GM12878 (cell line): Measurements from ENCODE around the gene TXNL1. TPM values are rescaled to one million over a fixed set of nuclear protein-coding genes. Genes with fewer than 3 reads are reported as not detected.

ENCODE experiments used
- ATAC-seq: fragments of 200-7000 bp; cut with Tn5 transposase; 3 replicates; pipeline ENCODE4 v1.9.1; 2020; ENCODE audit warnings: mild to moderate bottlenecking, moderate library complexity
- BruUV-seq: library from RNA; stranded (reverse); fragments of 400-500 nt; replicated peaks from 2 replicates; lab custom pipeline; 2021; lab: Mats Ljungman, UMichigan
- CTCF ChIA-PET: fragments of 300-600 bp; sonication (Branson Sonifier 250); formaldehyde crosslinking; extraction: SDS; loops from one replicate; lab custom pipeline; 2021; ENCODE audit warnings: inconsistent platforms; lab: Yijun Ruan, JAX
- POLR2A ChIA-PET: fragments of 350-600 bp; formaldehyde crosslinking; extraction: SDS; loops from one replicate; lab custom pipeline; 2021; ENCODE audit warnings: inconsistent platforms; lab: Charles Lee
- RAD21 ChIA-PET: fragments of 300-600 bp; sonication (Branson Sonifier 250); formaldehyde crosslinking; loops from one replicate; lab custom pipeline; 2023; ENCODE audit warnings: antibody characterized with exemption; ENCODE audit not compliant: unreplicated experiment; lab: Charles Lee
- SMC1A ChIA-PET: fragments of 300-600 bp; sonication (Branson Sonifier 250); formaldehyde crosslinking; loops from one replicate; lab custom pipeline; 2023; ENCODE audit not compliant: unreplicated experiment, uncharacterized antibody; lab: Charles Lee
- DNase-seq: peaks from one replicate; pipeline ENCODE4 v3.0.0-alpha.2; 2011; ENCODE audit warnings: low read depth, low spot score
- FAIRE-seq: peaks from 3 replicates; lab custom pipeline; 2011; peaks lifted over from hg19 to GRCh38; lab: Jason Lieb, UNC
- H2AFZ ChIP-seq: 2 replicates; pipeline ENCODE4 v1.6.0; 2011; ENCODE audit warnings: low read depth, low read length, control low read depth; ENCODE audit not compliant: control insufficient read depth
- H3K27ac ChIP-seq: 2 replicates; pipeline ENCODE4 v1.5.1; 2011; ENCODE audit warnings: control low read depth; ENCODE audit not compliant: control insufficient read depth, insufficient read depth
- H3K27me3 ChIP-seq, 2 experiments: replicated peaks in 1 of 2; 2 replicates each; pipeline versions ENCODE4 v1.6.0 to v1.6.1; 2011; ENCODE audit warnings: low read length in 1 of 2; ENCODE audit not compliant: control insufficient read depth in 2 of 2, insufficient read depth in 2 of 2
- H3K36me3 ChIP-seq, 2 experiments: 2 replicates each; pipeline ENCODE4 v1.5.1; 2011; ENCODE audit warnings: low read length in 1 of 2; ENCODE audit not compliant: control insufficient read depth in 2 of 2, insufficient read depth in 2 of 2
- H3K4me1 ChIP-seq: 2 replicates; pipeline ENCODE4 v1.6.1; 2011; ENCODE audit warnings: mild to moderate bottlenecking, low read length, moderate library complexity, mixed read lengths; ENCODE audit not compliant: control insufficient read depth, insufficient read depth
- H3K4me2 ChIP-seq: 2 replicates; pipeline ENCODE4 v1.6.0; 2011; ENCODE audit warnings: control low read depth; ENCODE audit not compliant: control insufficient read depth, insufficient read depth
- H3K4me3 ChIP-seq: fragments of 200-600 bp; sonication (generic); 2 replicates; pipeline ENCODE4 v1.5.1; 2016
- H3K79me2 ChIP-seq: 2 replicates; pipeline ENCODE4 v1.6.0; 2011; ENCODE audit warnings: low read length; ENCODE audit not compliant: control insufficient read depth, insufficient read depth
- H3K9ac ChIP-seq: 2 replicates; pipeline ENCODE4 v1.8.0; 2011; ENCODE audit warnings: low read length, control low read depth, mixed read lengths; ENCODE audit not compliant: control insufficient read depth, insufficient read depth
- H3K9me3 ChIP-seq: replicated peaks from 3 replicates; pipeline ENCODE4 v1.5.1; 2011; ENCODE audit warnings: mild to moderate bottlenecking, low read length; ENCODE audit not compliant: control insufficient read depth, insufficient read depth
- H4K20me1 ChIP-seq: 2 replicates; pipeline ENCODE4 v1.6.0; 2011; ENCODE audit not compliant: control insufficient read depth, insufficient read depth
- ATF7 ChIP-seq: fragments of 450-650 bp; IDR thresholded peaks from 2 replicates; pipeline ENCODE4 v1.6.1; 2016; ENCODE audit warnings: low read depth, mild to moderate bottlenecking
- CBFB ChIP-seq: IDR thresholded peaks from 2 replicates; pipeline ENCODE4 v1.6.1; 2016; ENCODE audit warnings: antibody characterized with exemption, low read depth
- CBX5 ChIP-seq: sonication (generic); IDR thresholded peaks from 2 replicates; pipeline ENCODE4 v1.6.1; 2016; ENCODE audit warnings: low read depth, moderate library complexity, mild to moderate bottlenecking, inconsistent platforms
- MEF2B ChIP-seq: fragments of 450-650 bp; IDR thresholded peaks from 2 replicates; pipeline ENCODE4 v1.6.1; 2018; ENCODE audit warnings: mild to moderate bottlenecking, moderate library complexity; ENCODE audit not compliant: partially characterized antibody, poor library complexity, severe bottlenecking
- NFYA ChIP-seq: IDR thresholded peaks from 2 replicates; pipeline ENCODE4 v1.6.1; 2011; ENCODE audit warnings: low read depth, mild to moderate bottlenecking, low read length, improper control_type of control experiment, borderline replicate concordance
- POLR2AphosphoS2 ChIP-seq: IDR thresholded peaks from 2 replicates; pipeline ENCODE4 v1.6.1; 2011; ENCODE audit warnings: low read depth, mild to moderate bottlenecking, low read length, improper control_type of control experiment, moderate library complexity
- SIX5 ChIP-seq: IDR thresholded peaks from 2 replicates; pipeline ENCODE4 v1.6.1; 2011; ENCODE audit warnings: mild to moderate bottlenecking, low read depth, low read length, moderate library complexity; ENCODE audit not compliant: severe bottlenecking
- SKIL ChIP-seq: fragments of 450-650 bp; IDR thresholded peaks from 2 replicates; pipeline ENCODE4 v1.6.1; 2017; ENCODE audit warnings: mild to moderate bottlenecking, low read depth, inconsistent platforms; ENCODE audit not compliant: poor library complexity, severe bottlenecking
- SMC3 ChIP-seq: IDR thresholded peaks from 2 replicates; pipeline ENCODE4 v1.6.1; 2011; ENCODE audit warnings: low read length, improper control_type of control experiment, borderline replicate concordance
- SPI1 ChIP-seq: IDR thresholded peaks from 2 replicates; pipeline ENCODE4 v1.6.1; 2011; ENCODE audit warnings: low read depth, mild to moderate bottlenecking, low read length, moderate library complexity, borderline replicate concordance; ENCODE audit not compliant: insufficient read depth
- SUPT20H ChIP-seq: IDR thresholded peaks from 2 replicates; pipeline ENCODE4 v1.6.1; 2011; ENCODE audit warnings: low read depth, mild to moderate bottlenecking, low read length, moderate library complexity, borderline replicate concordance; ENCODE audit not compliant: control insufficient read depth
- USF2 ChIP-seq: IDR thresholded peaks from 2 replicates; pipeline ENCODE4 v1.6.1; 2011; ENCODE audit warnings: low read depth, low read length, improper control_type of control experiment, borderline replicate concordance
- WRNIP1 ChIP-seq: IDR thresholded peaks from 2 replicates; pipeline ENCODE4 v1.6.1; 2011; ENCODE audit warnings: low read depth, low read length, improper control_type of control experiment, borderline replicate concordance
- WGBS: methylation state at CpG from one replicate; pipeline ENCODE4 v1.1.6; 2016; ENCODE audit warnings: low lambda C conversion rate; ENCODE audit not compliant: insufficient replicate concordance, insufficient coverage; ENCODE audit errors: missing lambda C conversion rate; 5-methylcytosine and 5-hydroxymethylcytosine counted together
- in situ Hi-C: fragments of 300-500 bp; cut with MboI; formaldehyde crosslinking; loops from 9 replicates; pipeline ENCODE4 v1.14.3; 2018; ENCODE audit warnings: mixed read lengths
- intact Hi-C: fragments of 100-400 bp; cut with micrococcal nuclease; formaldehyde crosslinking; loops from one replicate; pipeline ENCODE4 v1.14.2; 2022; ENCODE audit not compliant: unreplicated experiment
- polyA plus RNA-seq, 11 experiments: library from polyadenylated mRNA; depleted of rRNA in 4 of 11; unstranded in 6 of 11; stranded (reverse) in 5 of 11; fragments of >200 nt; fragmentation: Nextera tagmentation in 4 of 11; fragmentation: Illumina TruSeq in 1 of 11; extraction: Ambion mirVana in 4 of 11; extraction: Trizol in 1 of 11; gene quantifications; 1 replicate in 1 of 11; 2 replicates in 10 of 11; pipeline versions ENCODE4 v1.2.1 to v1.2.3, GENCODE V29; 2011 to 2016; ENCODE audit warnings: inconsistent platforms in 2 of 11, missing spikeins in 2 of 11, low read depth in 1 of 11
- total RNA-seq, 4 experiments: library from RNA; depleted of rRNA in 3 of 4; stranded (reverse); fragments of >200 nt in 3 of 4; fragmentation: Illumina TruSeq in 1 of 4; extraction: Trizol in 1 of 4; gene quantifications; 2 replicates each; pipeline versions ENCODE4 v1.2.1 to v1.2.3, GENCODE V29; 2013 to 2021

The TXNL1 gene
- total and polyA plus RNA-seq, 10 of the 15 experiments (the other 5 are each of a cell fraction or from before 2014, with no cell fraction given) = 30.9 to 124 (median 71.2) TPM

GRCh38 chr18:56662502-56662901, 24.1 kb upstream of the TXNL1 start:
- DNase-seq (no peak), ATAC-seq (no peak), FAIRE-seq (no peak)
- no peaks in the 10 kb centered on the region for H3K9me3 ChIP-seq
- H3K79me2 ChIP-seq = no peaks in the 10 kb centered on the region; the same call in 1 of the 2 replicates
- H3K27ac ChIP-seq = no peak overlapping the region
- in situ Hi-C loops (no loop called here), intact Hi-C loops (no loop called here)
- no peaks in the 10 kb centered on the region for H3K27me3 ChIP-seq
- no peaks in the 10 kb centered on the region for H4K20me1 ChIP-seq
- no peak overlapping the region for H2AFZ ChIP-seq
- 91% methylated on average over 5 of the region's 5 CpGs for WGBS
- H3K4me3 ChIP-seq = no peak overlapping the region
- no peaks in the 10 kb centered on the region for H3K36me3 ChIP-seq
- POLR2A ChIA-PET = no interaction called here
- TF ChIP-seq ATF7 = peak; percentile 37; the same call in 1 of the 2 replicates
- TF ChIP-seq USF2 = no peak
- RAD21 ChIA-PET = no interaction called here
- CTCF ChIA-PET = no interaction called here
- H3K4me2 ChIP-seq = no peak overlapping the region
- H3K9ac ChIP-seq = no peak overlapping the region
- H3K4me1 ChIP-seq = no peaks in the 10 kb centered on the region
- BruUV-seq = no TSS peak
- SMC1A ChIA-PET = no interaction called here

- ChIA-PET SMC1A (no interaction called here), CTCF (no interaction called here), RAD21 (no interaction called here), POLR2A (no interaction called here)
- no TSS peak for BruUV-seq
- in situ Hi-C loops = no loop called here
- H3K79me2 ChIP-seq = no peaks in the 10 kb centered on the region; the same call in 1 of the 2 replicates
- WGBS = 49% methylated on average over 4 of the region's 4 CpGs
- H2AFZ ChIP-seq = no peak overlapping the region
- H3K4me2 ChIP-seq = no peak overlapping the region
- no peaks in the 10 kb centered on the region for H4K20me1 ChIP-seq
- H3K9me3 ChIP-seq = no peaks in the 10 kb centered on the region
- H3K4me3 ChIP-seq = no peak overlapping the region
- intact Hi-C loops = no loop called here
- H3K27me3 ChIP-seq = no peaks in the 10 kb centered on the region
- ATAC-seq (no peak), DNase-seq (no peak), FAIRE-seq (no peak)
- no peaks in the 10 kb centered on the region for H3K36me3 ChIP-seq
- no peak overlapping the region for H3K9ac ChIP-seq
- no peaks in the 10 kb centered on the region for H3K4me1 ChIP-seq
- no peak overlapping the region for H3K27ac ChIP-seq
- no peak for TF ChIP-seq CBFB
- no peak for TF ChIP-seq ATF7
- TF ChIP-seq SPI1 = no peak
- no peak for TF ChIP-seq MEF2B
- TF ChIP-seq CBX5 = no peak
- TF ChIP-seq NFYA = no peak
- no peak for TF ChIP-seq WRNIP1
- TF ChIP-seq SIX5 = no peak
- TF ChIP-seq POLR2AphosphoS2 = no peak
- TF ChIP-seq SUPT20H = no peak
- TF ChIP-seq SMC3 = no peak
- TF ChIP-seq SKIL = no peak
Measured at GRCh38 chr18:56662063-56662408, 23.6 kb upstream of the TXNL1 start.
